HFF-Myc (cell line): Measurements from ENCODE around the gene AGBL1.
"Not testable (repeated sequence)": the region's sequence is repeated elsewhere in the genome, so short reads cannot be mapped to it uniquely, and the experiment has no call there.

ENCODE experiments used
- DNase-seq: peaks from one replicate; pipeline ENCODE4 v3.0.0-alpha.2; 2011; ENCODE audit warnings: low read depth; ENCODE audit errors: extremely low read depth
- H3K4me3 ChIP-seq: replicated peaks from 2 replicates; pipeline ENCODE4 v1.5.1; 2011; ENCODE audit warnings: low read depth, mild to moderate bottlenecking, control low read depth, low read length
- TF ChIP-seq, protein P1 (sequence below): IDR thresholded peaks from 2 replicates; pipeline ENCODE4 v1.5.1; 2012; ENCODE audit warnings: mild to moderate bottlenecking, low read depth, low read length, control low read depth; ENCODE audit errors: missing control alignments

Gene AGBL1

DNA sequence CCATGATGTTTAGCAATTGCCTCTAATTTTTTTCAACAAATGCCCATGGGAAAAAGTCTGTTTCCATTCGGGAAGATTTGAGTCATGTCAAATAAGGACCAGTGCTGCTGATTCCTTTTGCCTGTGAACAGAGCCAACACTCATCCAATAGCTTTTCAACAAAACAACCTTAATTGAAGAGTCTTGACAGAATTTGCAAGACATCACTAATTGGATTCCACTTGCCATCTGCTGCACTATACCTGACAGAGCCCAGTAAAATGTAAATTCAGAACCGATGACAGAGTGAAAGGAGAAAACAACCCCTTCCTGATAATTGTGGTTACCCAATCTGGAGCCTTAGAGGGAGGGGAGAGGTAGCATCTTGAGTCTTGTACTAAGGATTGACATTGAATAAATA lies 426.7 kb downstream of the AGBL1 start:
- DNase-seq: no peak
- H3K4me3 ChIP-seq: no peak overlapping the region
- TF ChIP-seq, protein P1, sequence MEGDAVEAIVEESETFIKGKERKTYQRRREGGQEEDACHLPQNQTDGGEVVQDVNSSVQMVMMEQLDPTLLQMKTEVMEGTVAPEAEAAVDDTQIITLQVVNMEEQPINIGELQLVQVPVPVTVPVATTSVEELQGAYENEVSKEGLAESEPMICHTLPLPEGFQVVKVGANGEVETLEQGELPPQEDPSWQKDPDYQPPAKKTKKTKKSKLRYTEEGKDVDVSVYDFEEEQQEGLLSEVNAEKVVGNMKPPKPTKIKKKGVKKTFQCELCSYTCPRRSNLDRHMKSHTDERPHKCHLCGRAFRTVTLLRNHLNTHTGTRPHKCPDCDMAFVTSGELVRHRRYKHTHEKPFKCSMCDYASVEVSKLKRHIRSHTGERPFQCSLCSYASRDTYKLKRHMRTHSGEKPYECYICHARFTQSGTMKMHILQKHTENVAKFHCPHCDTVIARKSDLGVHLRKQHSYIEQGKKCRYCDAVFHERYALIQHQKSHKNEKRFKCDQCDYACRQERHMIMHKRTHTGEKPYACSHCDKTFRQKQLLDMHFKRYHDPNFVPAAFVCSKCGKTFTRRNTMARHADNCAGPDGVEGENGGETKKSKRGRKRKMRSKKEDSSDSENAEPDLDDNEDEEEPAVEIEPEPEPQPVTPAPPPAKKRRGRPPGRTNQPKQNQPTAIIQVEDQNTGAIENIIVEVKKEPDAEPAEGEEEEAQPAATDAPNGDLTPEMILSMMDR: no peak

GRCh38 chr15:86515625-86516024 lies 436.0 kb downstream of the AGBL1 start:
- DNase-seq: no peak
- TF ChIP-seq, protein P1: no peak

GRCh38 chr15:86522721-86523120 lies 443.1 kb downstream of the AGBL1 start:
- H3K4me3 ChIP-seq: no peak overlapping the region
- no peak for DNase-seq
- TF ChIP-seq, protein P1: no peak

More at GRCh38 chr15:86515625-86516024, 436.0 kb downstream of the AGBL1 start:
- no peak overlapping the region for H3K4me3 ChIP-seq

GRCh38 chr15:86526938-86527690 lies 447.4 kb downstream of the AGBL1 start:
- no peak overlapping the region for H3K4me3 ChIP-seq
- TF ChIP-seq, protein P1: no peak
- DNase-seq: no peak

DNA sequence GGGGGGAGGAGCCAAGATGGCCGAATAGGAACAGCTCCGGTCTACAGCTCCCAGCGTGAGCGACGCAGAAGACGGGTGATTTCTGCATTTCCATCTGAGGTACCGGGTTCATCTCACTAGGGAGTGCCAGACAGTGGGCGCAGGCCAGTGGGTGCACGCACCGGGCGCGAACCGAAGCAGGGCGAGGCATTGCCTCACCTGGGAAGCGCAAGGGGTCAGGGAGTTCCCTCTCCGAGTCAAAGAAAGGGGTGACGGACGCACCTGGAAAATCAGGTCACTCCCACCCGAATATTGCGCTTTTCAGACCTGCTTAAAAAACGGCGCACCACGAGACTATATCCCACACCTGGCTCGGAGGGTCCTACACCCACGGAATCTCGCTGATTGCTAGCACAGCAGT lies 448.4 kb downstream of the AGBL1 start:
- not testable (repeated sequence) for H3K4me3 ChIP-seq, DNase-seq

DNA sequence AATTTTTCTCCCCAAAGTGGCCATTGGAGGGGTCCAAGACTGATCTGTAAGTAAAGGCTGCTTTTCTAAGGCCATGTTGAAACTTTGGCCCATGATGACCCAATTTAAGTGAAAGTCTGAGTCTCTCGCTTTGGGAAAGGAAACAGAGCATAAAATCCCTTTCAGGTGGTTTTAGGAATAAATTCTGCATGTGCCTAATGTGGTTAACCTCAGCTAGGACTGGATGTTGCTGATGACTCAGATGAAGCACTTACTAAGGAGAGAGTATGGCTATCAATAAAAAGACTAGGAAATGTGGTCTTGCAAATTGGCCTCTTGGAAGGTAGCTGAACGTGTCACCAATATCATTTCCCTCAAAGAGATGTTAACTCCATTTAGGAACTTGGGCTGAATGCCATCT lies 458.5 kb downstream of the AGBL1 start:
- DNase-seq: no peak
- TF ChIP-seq, protein P1: no peak
- no peak overlapping the region for H3K4me3 ChIP-seq

GRCh38 chr15:86540840-86541467 lies 461.3 kb downstream of the AGBL1 start:
- TF ChIP-seq, protein P1: no peak
- no peak overlapping the region for H3K4me3 ChIP-seq
- no peak for DNase-seq
